H9 (cell line): ENCODE measurements around the gene RBBP9. TPM values are rescaled to one million over a fixed set of nuclear protein-coding genes. Genes with fewer than 3 reads are reported as not detected.

Experiments used
- DNase-seq: peaks from one replicate; pipeline ENCODE4 v3.0.0-alpha.2; 2017
- H2AFZ ChIP-seq: one replicate; pipeline ENCODE4 v1.6.1; 2013; ENCODE audit warnings: mild to moderate bottlenecking, low read length, control low read depth, moderate library complexity
- H2AK5ac ChIP-seq: 2 replicates; pipeline ENCODE4 v1.6.1; 2013; ENCODE audit warnings: low read length, control low read depth, mixed read lengths; ENCODE audit not compliant: insufficient read length
- H2BK120ac ChIP-seq: one replicate; pipeline ENCODE4 v1.6.1; 2013; ENCODE audit warnings: low read depth, mild to moderate bottlenecking, low read length, control low read depth, inconsistent platforms; ENCODE audit not compliant: poor library complexity, severe bottlenecking
- H2BK12ac ChIP-seq: 2 replicates; pipeline ENCODE4 v1.6.1; 2013; ENCODE audit warnings: low read length, control low read depth, mixed read lengths, low read depth; ENCODE audit not compliant: insufficient read length
- H2BK15ac ChIP-seq: 2 replicates; pipeline ENCODE4 v1.6.1; 2013; ENCODE audit warnings: low read depth, low read length, control low read depth
- H2BK20ac ChIP-seq: one replicate; pipeline ENCODE4 v1.6.1; 2013; ENCODE audit warnings: low read depth, mild to moderate bottlenecking, low read length, control low read depth, inconsistent platforms; ENCODE audit not compliant: poor library complexity, severe bottlenecking
- H2BK5ac ChIP-seq: 2 replicates; pipeline ENCODE4 v1.6.1; 2013; ENCODE audit warnings: low read length, control low read depth, mixed read lengths; ENCODE audit not compliant: insufficient read length
- H3K14ac ChIP-seq: 2 replicates; pipeline ENCODE4 v1.6.1; 2013; ENCODE audit warnings: low read length, control low read depth; ENCODE audit not compliant: insufficient read depth
- H3K18ac ChIP-seq: 2 replicates; pipeline ENCODE4 v1.6.1; 2013; ENCODE audit warnings: low read depth, mild to moderate bottlenecking, mixed read lengths, low read length, control low read depth; ENCODE audit not compliant: insufficient read length
- H3K23ac ChIP-seq: 2 replicates; pipeline ENCODE4 v1.6.1; 2013; ENCODE audit warnings: low read length, control low read depth, mixed read lengths, low read depth; ENCODE audit not compliant: insufficient read length
- H3K23me2 ChIP-seq: 2 replicates; pipeline ENCODE4 v1.6.1; 2013; ENCODE audit warnings: low read depth, mild to moderate bottlenecking, mixed read lengths, low read length, control low read depth; ENCODE audit not compliant: insufficient read length, poor library complexity, severe bottlenecking
- H3K27ac ChIP-seq: 2 replicates; pipeline ENCODE4 v1.5.1; 2013; ENCODE audit warnings: low read length, control low read depth, mixed read lengths, low read depth; ENCODE audit not compliant: insufficient read length
- H3K27me3 ChIP-seq: 2 replicates; pipeline ENCODE4 v1.6.1; 2013; ENCODE audit warnings: low read length, control low read depth, inconsistent platforms; ENCODE audit not compliant: insufficient read depth
- H3K4ac ChIP-seq: 2 replicates; pipeline ENCODE4 v1.6.1; 2013; ENCODE audit warnings: low read depth, mild to moderate bottlenecking, control low read depth, inconsistent platforms, low read length, moderate library complexity
- H3K4me1 ChIP-seq: 2 replicates; pipeline ENCODE4 v1.6.1; 2013; ENCODE audit warnings: low read length, control low read depth, inconsistent platforms; ENCODE audit not compliant: insufficient read depth
- H3K4me2 ChIP-seq: 2 replicates; pipeline ENCODE4 v1.6.1; 2013; ENCODE audit warnings: low read length, control low read depth, mixed read lengths; ENCODE audit not compliant: insufficient read length, insufficient read depth
- H3K56ac ChIP-seq: 2 replicates; pipeline ENCODE4 v1.6.1; 2013; ENCODE audit warnings: low read depth, mild to moderate bottlenecking, mixed read lengths, low read length, control low read depth; ENCODE audit not compliant: insufficient read length
- H3K79me1 ChIP-seq: 2 replicates; pipeline ENCODE4 v1.6.1; 2013; ENCODE audit warnings: low read depth, mild to moderate bottlenecking, moderate library complexity, low read length, control low read depth, inconsistent platforms; ENCODE audit not compliant: insufficient read depth, poor library complexity, severe bottlenecking
- H3K79me2 ChIP-seq: 2 replicates; pipeline ENCODE4 v1.6.1; 2013; ENCODE audit warnings: low read length, control low read depth, inconsistent platforms; ENCODE audit not compliant: insufficient read depth
- H3K9ac ChIP-seq: 2 replicates; pipeline ENCODE4 v1.6.1; 2013; ENCODE audit warnings: low read length, control low read depth, mixed read lengths; ENCODE audit not compliant: insufficient read length; ENCODE audit errors: extremely low read depth
- H3K9me3 ChIP-seq: one replicate; pipeline ENCODE4 v1.6.1; 2013; ENCODE audit warnings: low read depth, low read length, inconsistent platforms; ENCODE audit not compliant: control insufficient read depth
- H3T11ph ChIP-seq: one replicate; pipeline ENCODE4 v1.6.1; 2013; ENCODE audit warnings: mild to moderate bottlenecking, low read length, control low read depth, inconsistent platforms
- H4K20me1 ChIP-seq: one replicate; pipeline ENCODE4 v1.6.1; 2013; ENCODE audit not compliant: control insufficient read depth, insufficient read length, insufficient read depth
- H4K5ac ChIP-seq: 2 replicates; pipeline ENCODE4 v1.6.1; 2013; ENCODE audit warnings: low read depth, mild to moderate bottlenecking, mixed read lengths, low read length, control low read depth; ENCODE audit not compliant: insufficient read length
- H4K8ac ChIP-seq: replicated peaks from 2 replicates; pipeline ENCODE4 v1.6.1; 2013; ENCODE audit warnings: low read length, control low read depth, mixed read lengths, low read depth; ENCODE audit not compliant: insufficient read length
- H4K91ac ChIP-seq: 2 replicates; pipeline ENCODE4 v1.6.1; 2013; ENCODE audit warnings: low read depth, mild to moderate bottlenecking, moderate library complexity, mixed read lengths, low read length, control low read depth; ENCODE audit not compliant: insufficient read length
- H3K27ac Mint-ChIP-seq, 3 experiments: 2 replicates in 2 of 3; 3 replicates in 1 of 3; pipeline ENCODE4 v1.8.0; 2020 to 2021; ENCODE audit warnings: mixed read lengths in 3 of 3, mild to moderate bottlenecking in 1 of 3, moderate library complexity in 1 of 3
- H3K27me3 Mint-ChIP-seq: 2 replicates; pipeline ENCODE4 v1.8.0; 2021; ENCODE audit warnings: low read depth, mild to moderate bottlenecking, moderate library complexity, mixed read lengths
- H3K36me3 Mint-ChIP-seq, 3 experiments: 2 replicates in 2 of 3; 3 replicates in 1 of 3; pipeline ENCODE4 v1.8.0; 2020 to 2021; ENCODE audit warnings: low read depth in 3 of 3, mixed read lengths in 3 of 3; ENCODE audit not compliant: insufficient read depth in 1 of 3
- H3K4me1 Mint-ChIP-seq, 2 experiments: 2 replicates each; pipeline ENCODE4 v1.8.0; 2020; ENCODE audit warnings: mixed read lengths in 2 of 2
- H3K4me3 Mint-ChIP-seq, 2 experiments: 2 replicates in 1 of 2; 3 replicates in 1 of 2; pipeline ENCODE4 v1.8.0; 2020 to 2021; ENCODE audit warnings: mild to moderate bottlenecking in 2 of 2, mixed read lengths in 2 of 2, moderate library complexity in 1 of 2
- H3K9me3 Mint-ChIP-seq, 2 experiments: 2 replicates in 1 of 2; 3 replicates in 1 of 2; pipeline ENCODE4 v1.8.0; 2020; ENCODE audit warnings: mild to moderate bottlenecking in 2 of 2, mixed read lengths in 2 of 2, moderate library complexity in 1 of 2
- CTCF ChIP-seq: fragments of 200-600 bp; sonication (generic); conservative IDR thresholded peaks from 3 replicates; pipeline ENCODE4 v1.8.0; 2021; ENCODE audit warnings: antibody characterized with exemption, mild to moderate bottlenecking
- WGBS: extraction: QIAGEN DNeasy Blood & Tissue Kit; methylation state at CpG from one replicate; pipeline ENCODE4 v1.1.7; 2013; ENCODE audit warnings: missing lambda C conversion rate, low lambda C conversion rate, mixed read lengths; ENCODE audit not compliant: insufficient read length; ENCODE audit errors: extremely low coverage; 5-methylcytosine and 5-hydroxymethylcytosine counted together
- total RNA-seq: library from RNA; stranded (reverse); gene quantifications from 2 replicates; pipeline ENCODE4 v1.2.1, GENCODE V29; 2021

Gene RBBP9
- total RNA-seq, 1 experiment from 2014 or later, result 12.0 TPM

DNA sequence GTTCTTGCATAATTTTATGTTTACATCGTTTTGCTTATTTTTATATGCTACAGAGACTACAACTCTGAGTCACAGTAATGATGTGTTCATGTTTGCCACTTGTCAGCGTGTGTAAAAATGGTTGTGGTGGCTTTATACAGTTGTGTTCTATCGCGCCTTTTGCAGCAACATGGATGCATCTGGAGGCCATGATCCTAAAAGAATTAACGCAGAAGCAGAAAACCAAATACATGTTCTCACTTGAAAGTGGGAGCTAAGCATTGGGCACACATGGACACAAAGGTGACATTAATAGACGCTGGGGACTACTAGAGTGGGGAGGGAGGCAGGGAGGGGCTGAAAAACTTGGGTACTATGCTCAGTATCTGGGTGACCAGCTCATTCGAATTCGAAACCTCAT lies 9.7 kb upstream of the RBBP9 start:
- no peak overlapping the region for H4K91ac ChIP-seq
- H3K4me1 ChIP-seq, result no peaks in the 10 kb centered on the region
- no peak overlapping the region for H2BK20ac ChIP-seq
- Mint-ChIP-seq H3K9me3 (no peaks in the 10 kb centered on the region), H3K27me3 (peaks cover 3% of the 10 kb centered on the region; the same call in 1 of the 2 replicates), H3K36me3 (peaks cover 6 to 23% (median 20%) of the 10 kb centered on the region in 3 experiments; a peak in 5 of 7 replicates), H3K4me3 (peak overlapping the region; percentile 98 to 99), H3K4me1 (peaks cover 17 to 23% of the 10 kb centered on the region in 2 experiments), H3K27ac (peak overlapping the region; percentile 100; a peak in 5 of 7 replicates)
- no peak overlapping the region for H3K14ac ChIP-seq
- H3K79me2 ChIP-seq, result peaks cover 5% of the 10 kb centered on the region; the same call in 1 of the 2 replicates
- no peak for TF ChIP-seq CTCF
- H3K23ac ChIP-seq, result no peak overlapping the region
- no peak overlapping the region for H2BK120ac ChIP-seq
- H3K79me1 ChIP-seq, result no peaks in the 10 kb centered on the region
- H3K27ac ChIP-seq, result peak overlapping the region; percentile 79
- H2BK15ac ChIP-seq, result no peak overlapping the region
- no peaks in the 10 kb centered on the region for H3K27me3 ChIP-seq
- no peak overlapping the region for H3T11ph ChIP-seq
- H3K9me3 ChIP-seq, result no peaks in the 10 kb centered on the region
- H3K18ac ChIP-seq, result peak overlapping the region; percentile 33
- no peak overlapping the region for H3K4ac ChIP-seq
- peaks cover 9% of the 10 kb centered on the region for H3K23me2 ChIP-seq
- no peak overlapping the region for H2AFZ ChIP-seq
- no peak overlapping the region for H4K5ac ChIP-seq
- H3K9ac ChIP-seq, result peak overlapping the region; percentile 57
- no peak for DNase-seq
- H2AK5ac ChIP-seq, result no peak overlapping the region
- H4K8ac ChIP-seq, result no peak overlapping the region
- no CpG with 5 or more reads among the region's 8 CpGs for WGBS
- H2BK5ac ChIP-seq, result no peak overlapping the region
- H2BK12ac ChIP-seq, result no peak overlapping the region
- H4K20me1 ChIP-seq, result no peaks in the 10 kb centered on the region
- no peak overlapping the region for H3K56ac ChIP-seq
- peak overlapping the region; percentile 96 for H3K4me2 ChIP-seq
